SK-N-SH (cell line): Measurements from ENCODE around the gene GRIK1. TPM values are rescaled to one million over a fixed set of nuclear protein-coding genes. Genes with fewer than 3 reads are reported as not detected.

Source experiments
- CTCF ChIA-PET: fragments of 300-600, 350-600 bp; formaldehyde crosslinking; extraction: SDS; loops from one replicate; lab custom pipeline; 2021; lab: Yijun Ruan, JAX
- POLR2A ChIA-PET: fragments of 350-600 bp; sonication (Branson Sonifier 250); formaldehyde crosslinking; extraction: SDS; loops from one replicate; lab custom pipeline; 2020; ENCODE audit warnings: antibody characterized with exemption, inconsistent platforms; lab: Yijun Ruan, JAX
- DNase-seq: peaks from one replicate; pipeline ENCODE4 v3.0.0; 2012
- H2AFZ ChIP-seq: fragments of 200-600 bp; sonication (generic); 2 replicates; pipeline ENCODE4 v1.8.1; 2016; ENCODE audit warnings: antibody characterized with exemption, mild to moderate bottlenecking, low read depth
- H3F3A ChIP-seq: fragments of 200-600 bp; sonication (generic); replicated peaks from 2 replicates; pipeline ENCODE3; 2016; ENCODE audit warnings: antibody characterized with exemption, mild to moderate bottlenecking; ENCODE audit not compliant: insufficient read depth
- H3K27ac ChIP-seq, 2 experiments: fragments of 200-500 bp in 1 of 2; fragments of 200-600 bp in 1 of 2; sonication (Bioruptor generic) in 1 of 2; sonication (generic), shearing (Covaris generic) in 1 of 2; 2 replicates each; pipeline versions ENCODE4 v1.5.1 to v1.6.1; 2014 to 2016; ENCODE audit warnings: low read depth in 2 of 2, inconsistent platforms in 1 of 2, low read length in 1 of 2, mild to moderate bottlenecking in 1 of 2, mixed read lengths in 1 of 2
- H3K27me3 ChIP-seq: fragments of 200-600 bp; sonication (generic), shearing (Covaris generic); 2 replicates; pipeline ENCODE4 v1.6.1; 2016; ENCODE audit warnings: mixed run types; ENCODE audit not compliant: insufficient read depth
- H3K36me3 ChIP-seq, 2 experiments: fragments of 200-500 bp in 1 of 2; fragments of 200-600 bp in 1 of 2; sonication (Bioruptor generic) in 1 of 2; sonication (generic) in 1 of 2; replicated peaks in 1 of 2; 2 replicates each; pipeline versions ENCODE3 to v1.5.1; 2014 to 2016; ENCODE audit warnings: low read length in 1 of 2, mild to moderate bottlenecking in 1 of 2; ENCODE audit not compliant: insufficient read depth in 2 of 2, control insufficient read depth in 1 of 2
- H3K4me1 ChIP-seq, 2 experiments: fragments of 200-500 bp in 1 of 2; fragments of 200-600 bp in 1 of 2; sonication (Bioruptor generic) in 1 of 2; sonication (generic), shearing (Covaris generic) in 1 of 2; 2 replicates each; pipeline versions ENCODE4 v1.5.1 to v1.6.1; 2014 to 2016; ENCODE audit warnings: low read depth in 1 of 2, low read length in 1 of 2, mixed run types in 1 of 2; ENCODE audit not compliant: insufficient read depth in 2 of 2, control insufficient read depth in 1 of 2
- H3K4me2 ChIP-seq: fragments of 200-600 bp; sonication (generic), shearing (Covaris generic); 2 replicates; pipeline ENCODE4 v1.6.1; 2017; ENCODE audit warnings: mixed run types
- H3K4me3 ChIP-seq, 2 experiments: fragments of 200-500 bp in 1 of 2; fragments of 200-600 bp in 1 of 2; sonication (Bioruptor generic) in 1 of 2; sonication (generic), shearing (Covaris generic) in 1 of 2; 2 replicates each; pipeline versions ENCODE4 v1.5.1 to v1.8.1; 2014 to 2016; ENCODE audit warnings: low read depth in 2 of 2, inconsistent platforms in 1 of 2, low read length in 1 of 2, mild to moderate bottlenecking in 1 of 2, mixed read lengths in 1 of 2, moderate library complexity in 1 of 2
- H3K79me2 ChIP-seq: fragments of 200-600 bp; sonication (generic); 2 replicates; pipeline ENCODE4 v1.8.1; 2017; ENCODE audit warnings: mild to moderate bottlenecking; ENCODE audit not compliant: insufficient read depth
- H3K9ac ChIP-seq: fragments of 200-600 bp; sonication (generic); 2 replicates; pipeline ENCODE4 v1.6.1; 2017; ENCODE audit warnings: mixed run types
- H3K9me2 ChIP-seq: fragments of 200-600 bp; sonication (generic); 2 replicates; pipeline ENCODE4 v1.6.1; 2017; ENCODE audit warnings: mixed run types
- H3K9me3 ChIP-seq: fragments of 200-600 bp; sonication (generic); 2 replicates; pipeline ENCODE4 v1.6.1; 2017; ENCODE audit warnings: mixed run types, mild to moderate bottlenecking, moderate library complexity
- H4K20me1 ChIP-seq: fragments of 200-600 bp; sonication (generic); 2 replicates; pipeline ENCODE4 v1.6.1; 2017; ENCODE audit warnings: mild to moderate bottlenecking, mixed run types; ENCODE audit not compliant: insufficient read depth
- EP300 ChIP-seq, 2 experiments: IDR thresholded peaks; 2 replicates each; pipeline versions ENCODE4 v1.4.0 to v1.6.1; 2012; ENCODE audit warnings: borderline replicate concordance in 1 of 2, low read depth in 1 of 2, low read length in 1 of 2
- FOXJ3 ChIP-seq: sonication (generic); formaldehyde crosslinking; IDR thresholded peaks from 2 replicates; pipeline ENCODE4 v1.5.1; 2020; ENCODE audit warnings: mild to moderate bottlenecking, missing genetic modification reagents
- FOXM1 ChIP-seq: IDR thresholded peaks from 2 replicates; pipeline ENCODE4 v1.4.0; 2012; ENCODE audit warnings: low read depth, mild to moderate bottlenecking
- GATA2 ChIP-seq: sonication (generic); formaldehyde crosslinking; IDR thresholded peaks from 2 replicates; pipeline ENCODE4 v1.5.0; 2020; ENCODE audit warnings: mild to moderate bottlenecking, missing genetic modification reagents
- MAX ChIP-seq: IDR thresholded peaks from 2 replicates; pipeline ENCODE4 v1.4.0; 2012; ENCODE audit warnings: low read depth
- MXI1 ChIP-seq: IDR thresholded peaks from 2 replicates; pipeline ENCODE4 v1.6.1; 2012; ENCODE audit warnings: mild to moderate bottlenecking, low read depth, low read length, improper control_type of control experiment
- NRF1 ChIP-seq: IDR thresholded peaks from 2 replicates; pipeline ENCODE4 v1.6.1; 2012; ENCODE audit warnings: low read depth, mild to moderate bottlenecking, low read length
- PBX3 ChIP-seq: IDR thresholded peaks from 2 replicates; pipeline ENCODE4; 2012
- POLR2AphosphoS5 ChIP-seq: IDR thresholded peaks from 2 replicates; pipeline ENCODE4 v1.6.1; 2012; ENCODE audit warnings: low read depth, low read length
- REST ChIP-seq: IDR thresholded peaks from 2 replicates; pipeline ENCODE4 v1.6.1; 2012; ENCODE audit warnings: mild to moderate bottlenecking, low read depth, low read length, moderate library complexity
- SIN3A ChIP-seq: IDR thresholded peaks from 2 replicates; pipeline ENCODE4 v1.6.1; 2012; ENCODE audit warnings: low read depth, mild to moderate bottlenecking, low read length, moderate library complexity, borderline replicate concordance
- TEAD4 ChIP-seq: IDR thresholded peaks from 2 replicates; pipeline ENCODE4 v1.4.0; 2012; ENCODE audit warnings: mild to moderate bottlenecking, borderline replicate concordance; ENCODE audit not compliant: insufficient read depth
- WGBS: methylation state at CpG from one replicate; pipeline ENCODE4 v1.1.6; 2017; ENCODE audit warnings: low lambda C conversion rate; 5-methylcytosine and 5-hydroxymethylcytosine counted together
- polyA plus RNA-seq, 3 experiments: library from polyadenylated mRNA; depleted of rRNA; stranded (reverse); fragments of >200 nt; gene quantifications; 2 replicates each; pipeline ENCODE4 v1.2.3, GENCODE V29; 2012

GRIK1 gene
- polyA plus RNA-seq, 1 of the 3 experiments (the other 2 are of a cell fraction): not detected

- Histone ChIP-seq H4K20me1 (no peaks in the 10 kb centered on the region), H3K9me2 (no peaks in the 10 kb centered on the region), H3K79me2 (no peaks in the 10 kb centered on the region), H3F3A (no peaks in the 10 kb centered on the region), H3K9me3 (no peaks in the 10 kb centered on the region), H3K9ac (no peak overlapping the region), H3K4me3 (no peak overlapping the region), H3K4me1 (no peaks in the 10 kb centered on the region), H2AFZ (no peak overlapping the region), H3K27me3 (no peaks in the 10 kb centered on the region; the same call in 1 of the 2 replicates), H3K4me2 (no peak overlapping the region), H3K27ac (no peak overlapping the region), H3K36me3 (no peaks in the 10 kb centered on the region)
- CTCF ChIA-PET: no interaction called here
- 14% methylated on average over 8 of the region's 8 CpGs for WGBS
- no peak for TF ChIP-seq EP300 (IDR thresholded peaks at IDR 0.05; ENCODE audit: borderline replicate concordance in 1 of 2, low read depth in 1 of 2, low read length in 1 of 2)
- no peak for TF ChIP-seq REST
- TF ChIP-seq FOXM1: no peak
- TF ChIP-seq NRF1: no peak
- no peak for TF ChIP-seq FOXJ3 (CRISPR knock-in tag)
- TF ChIP-seq SIN3A: no peak
- TF ChIP-seq POLR2AphosphoS5: no peak
- TF ChIP-seq MAX: no peak
- TF ChIP-seq MXI1: no peak
- no peak for TF ChIP-seq GATA2
- TF ChIP-seq TEAD4: no peak
- POLR2A ChIA-PET: no interaction called here
- no peak for DNase-seq
These were observed 191.2 kb downstream of the GRIK1 start for GRCh38 chr21:29748391-29749167.

- ChIA-PET CTCF (interaction anchor here (0.7 kb wide), 1 partner anchor 52 kb away, joined by 3 read pairs; no protein-coding TSS in a partner anchor), POLR2A (no interaction called here)
- TF ChIP-seq NRF1 (no peak), PBX3 (no peak)
- no peaks in the 10 kb centered on the region for H3K79me2 ChIP-seq
- H3K36me3 ChIP-seq: no peaks in the 10 kb centered on the region
- no peaks in the 10 kb centered on the region for H3K9me3 ChIP-seq
- H3K9ac ChIP-seq: no peak overlapping the region
- no peak overlapping the region for H3K4me3 ChIP-seq
- no peaks in the 10 kb centered on the region for H3F3A ChIP-seq
- WGBS: 4% methylated on average over 2 of the region's 2 CpGs
- no peak overlapping the region for H3K4me2 ChIP-seq
- no peak for DNase-seq
- no peaks in the 10 kb centered on the region for H4K20me1 ChIP-seq
- H2AFZ ChIP-seq: no peak overlapping the region
- H3K4me1 ChIP-seq: no peaks in the 10 kb centered on the region
- no peaks in the 10 kb centered on the region; the same call in 1 of the 2 replicates for H3K27me3 ChIP-seq
- no peak overlapping the region for H3K27ac ChIP-seq
- H3K9me2 ChIP-seq: no peaks in the 10 kb centered on the region
These were observed 198.0 kb downstream of the GRIK1 start for GRCh38 chr21:29741761-29742160.
